ENCODE results near the gene TEX12. TPM values are rescaled to one million over a fixed set of nuclear protein-coding genes. Genes with fewer than 3 reads are reported as not detected.
A peak's percentile ranks its signal among the peaks of the same experiment; 100 is the strongest.
"Not testable (repeated sequence)": the region's sequence is repeated elsewhere in the genome, so short reads cannot be mapped to it uniquely, and the experiment has no call there.

The TEX12 gene
- total RNA-seq, 2 donors from 2014 or later: 0.62 TPM; not detected in 1

- no peak for DNase-seq (ENCODE audit: low spot score)
- H3K4me3 Mint-ChIP-seq: peak overlapping the region; percentile 75
- ATAC-seq: no peak
- no peaks in the 10 kb centered on the region for H3K36me3 Mint-ChIP-seq
- H3K4me1 Mint-ChIP-seq (ENCODE audit: low read depth in 2 of 2): peaks cover 24 to 45% of the 10 kb centered on the region in 2 donors
- no peaks in the 10 kb centered on the region for H3K9me3 Mint-ChIP-seq
- H3K27ac Mint-ChIP-seq: no peak overlapping the region
- H3K27me3 Mint-ChIP-seq: peaks cover 11 to 14% of the 10 kb centered on the region in 2 donors
These were observed 8.4 kb downstream of the TEX12 start for GRCh38 chr11:112175599-112175952.

DNA sequence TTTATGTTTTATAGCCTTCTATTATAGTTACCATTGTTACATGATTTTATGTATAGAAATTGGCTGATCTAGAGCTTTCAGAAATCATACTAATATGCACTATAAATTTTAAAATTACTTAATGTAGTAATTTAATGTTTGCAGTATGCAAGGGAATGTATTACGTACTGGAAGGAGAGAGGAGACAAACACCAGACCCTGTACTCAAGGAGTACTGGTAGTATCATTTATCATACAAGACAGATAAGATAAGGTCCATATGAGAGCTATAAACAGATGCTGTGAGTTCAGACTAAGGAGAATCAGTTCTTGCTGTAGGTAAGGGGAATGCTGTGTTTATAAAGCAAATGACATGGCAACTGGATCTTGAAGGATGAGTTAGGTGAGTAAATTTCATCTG lies 8.9 kb downstream of the TEX12 start:
- Mint-ChIP-seq H3K27me3 (peaks cover 11 to 17% of the 10 kb centered on the region in 2 donors), H3K9me3 (no peaks in the 10 kb centered on the region), H3K4me3 (no peak overlapping the region)

DNA sequence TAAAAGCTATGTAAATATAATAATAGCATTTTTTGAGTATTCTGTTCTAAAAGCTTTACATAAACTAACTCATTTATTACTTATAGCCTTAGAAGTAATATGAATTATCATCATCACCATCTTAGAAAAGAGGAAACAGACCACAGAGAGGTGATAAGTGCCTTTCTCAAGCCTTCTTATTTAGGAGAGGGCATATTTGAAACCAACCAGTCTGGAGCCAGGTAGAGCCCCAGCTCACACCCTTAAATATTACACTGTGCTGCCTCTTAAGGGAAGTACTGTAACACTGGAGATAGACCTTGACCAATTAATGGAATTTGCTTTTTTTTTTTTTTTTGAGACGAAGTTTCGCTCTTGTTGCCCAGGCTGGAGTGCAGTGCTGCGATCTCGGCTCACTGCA lies 10.4 kb downstream of the TEX12 start:
- Mint-ChIP-seq H3K36me3 (no peaks in the 10 kb centered on the region), H3K27ac (no peak overlapping the region), H3K9me3 (no peaks in the 10 kb centered on the region), H3K4me1 (ENCODE audit: low read depth in 2 of 2) (peaks cover 27 to 45% of the 10 kb centered on the region in 2 donors), H3K4me3 (no peak overlapping the region), H3K27me3 (peaks cover 11 to 17% of the 10 kb centered on the region in 2 donors)
- DNase-seq (ENCODE audit: low spot score): no peak
- ATAC-seq: no peak

More for the DNA sequence above, 8.9 kb downstream of the TEX12 start:
- ATAC-seq (no peak), DNase-seq (ENCODE audit: low spot score) (no peak)
- H3K4me1 Mint-ChIP-seq (ENCODE audit: low read depth in 2 of 2): peaks cover 27 to 45% of the 10 kb centered on the region in 2 donors
- H3K27ac Mint-ChIP-seq: no peak overlapping the region
- no peaks in the 10 kb centered on the region for H3K36me3 Mint-ChIP-seq

DNA sequence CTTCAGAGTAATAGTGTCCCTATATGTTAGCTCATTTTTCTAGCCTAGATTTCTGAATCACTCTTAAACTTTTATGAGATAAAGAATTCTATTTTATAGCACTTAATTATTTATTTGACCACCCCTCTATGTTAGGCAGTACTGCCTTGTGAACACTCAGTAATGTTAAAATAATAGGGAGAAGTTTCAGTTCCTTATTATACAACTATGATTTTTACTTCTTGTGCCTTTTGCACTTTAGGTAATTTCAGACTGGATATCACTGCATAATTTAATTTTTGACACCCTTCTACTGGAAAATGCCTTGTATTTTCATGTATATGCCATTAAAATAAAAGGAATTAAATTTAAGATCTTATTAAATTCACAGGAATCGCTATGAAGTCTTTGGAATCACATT lies 11.3 kb downstream of the TEX12 start:
- H3K9me3 Mint-ChIP-seq: no peaks in the 10 kb centered on the region
- peaks cover 31 to 45% of the 10 kb centered on the region in 2 donors for H3K4me1 Mint-ChIP-seq (ENCODE audit: low read depth in 2 of 2)

GRCh38 chr11:112178936-112179335 lies 11.8 kb downstream of the TEX12 start:
- H3K36me3 Mint-ChIP-seq: no peaks in the 10 kb centered on the region
- DNase-seq (ENCODE audit: low spot score): no peak
- peaks cover 11 to 17% of the 10 kb centered on the region in 2 donors for H3K27me3 Mint-ChIP-seq
- H3K27ac Mint-ChIP-seq: no peak overlapping the region
- H3K9me3 Mint-ChIP-seq: no peaks in the 10 kb centered on the region
- peaks cover 31 to 45% of the 10 kb centered on the region in 2 donors for H3K4me1 Mint-ChIP-seq (ENCODE audit: low read depth in 2 of 2)
- H3K4me3 Mint-ChIP-seq: peak overlapping the region; percentile 49
- ATAC-seq: no peak

More for the DNA sequence above, 11.3 kb downstream of the TEX12 start:
- no peak for DNase-seq (ENCODE audit: low spot score)
- Mint-ChIP-seq H3K27me3 (peaks cover 11 to 17% of the 10 kb centered on the region in 2 donors), H3K27ac (no peak overlapping the region), H3K36me3 (no peaks in the 10 kb centered on the region), H3K4me3 (no peak overlapping the region)
- no peak for ATAC-seq

DNA sequence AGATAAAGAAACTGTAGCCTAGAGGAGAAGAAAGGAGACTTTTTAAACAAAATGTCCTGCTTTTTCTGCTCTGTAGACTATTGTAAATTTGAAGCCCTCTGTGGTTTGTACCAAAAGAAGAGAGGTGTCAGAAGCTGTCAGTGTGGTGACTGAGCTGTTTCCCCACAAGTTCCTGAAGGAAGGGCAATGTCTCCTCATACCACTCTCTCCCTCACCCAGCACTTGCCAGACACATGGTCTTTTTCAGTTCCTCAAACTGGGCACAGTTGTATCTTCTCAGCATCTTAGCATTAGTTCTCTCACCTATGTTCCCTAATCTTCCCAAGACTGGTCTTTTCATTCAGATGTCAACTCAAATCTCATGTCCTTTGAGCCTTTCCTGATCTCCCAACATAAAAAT lies 12.4 kb downstream of the TEX12 start:
- Mint-ChIP-seq H3K36me3 (no peaks in the 10 kb centered on the region), H3K4me1 (ENCODE audit: low read depth in 2 of 2) (peaks cover 30 to 44% of the 10 kb centered on the region in 2 donors), H3K9me3 (no peaks in the 10 kb centered on the region), H3K27me3 (peaks cover 7 to 16% of the 10 kb centered on the region in 2 donors), H3K27ac (no peak overlapping the region), H3K4me3 (peak overlapping the region; percentile 49)
- ATAC-seq (peak in 1 of 2 donors; percentile 73), DNase-seq (ENCODE audit: low spot score) (no peak)

GRCh38 chr11:112182867-112183266 lies 15.7 kb downstream of the TEX12 start:
- Mint-ChIP-seq H3K9me3 (no peaks in the 10 kb centered on the region), H3K27ac (no peak overlapping the region), H3K4me1 (ENCODE audit: low read depth in 2 of 2) (peaks cover 19 to 21% of the 10 kb centered on the region in 2 donors), H3K36me3 (no peaks in the 10 kb centered on the region), H3K27me3 (peaks cover 0 to 7% of the 10 kb centered on the region in 2 donors), H3K4me3 (no peak overlapping the region)
- ATAC-seq (no peak), DNase-seq (ENCODE audit: low spot score) (no peak)

GRCh38 chr11:112185883-112186282 lies 18.7 kb downstream of the TEX12 start:
- DNase-seq (ENCODE audit: low spot score): no peak
- H3K27ac Mint-ChIP-seq: no peak overlapping the region
- H3K9me3 Mint-ChIP-seq: no peaks in the 10 kb centered on the region
- no peak overlapping the region for H3K4me3 Mint-ChIP-seq
- H3K27me3 Mint-ChIP-seq: peaks cover 0 to 3% of the 10 kb centered on the region in 2 donors
- ATAC-seq: no peak
- H3K4me1 Mint-ChIP-seq (ENCODE audit: low read depth in 2 of 2): peaks cover 5 to 9% of the 10 kb centered on the region in 2 donors
- H3K36me3 Mint-ChIP-seq: no peaks in the 10 kb centered on the region

- Mint-ChIP-seq H3K36me3 (no peaks in the 10 kb centered on the region), H3K4me3 (no peak overlapping the region), H3K9me3 (no peaks in the 10 kb centered on the region), H3K4me1 (ENCODE audit: low read depth in 2 of 2) (peaks cover 4 to 9% of the 10 kb centered on the region in 2 donors), H3K27ac (no peak overlapping the region), H3K27me3 (peaks cover 0 to 2% of the 10 kb centered on the region in 2 donors)
- DNase-seq (ENCODE audit: low spot score): no peak
- ATAC-seq: no peak
These were observed 19.1 kb downstream of the TEX12 start for GRCh38 chr11:112186304-112186703.

GRCh38 chr11:112195113-112195512 lies 27.9 kb downstream of the TEX12 start:
- not testable (repeated sequence) for H3K9me3 Mint-ChIP-seq; ATAC-seq; H3K27me3 Mint-ChIP-seq; H3K36me3 Mint-ChIP-seq; H3K4me1 Mint-ChIP-seq (ENCODE audit: low read depth in 2 of 2); DNase-seq (ENCODE audit: low spot score); H3K4me3 Mint-ChIP-seq; H3K27ac Mint-ChIP-seq

DNA sequence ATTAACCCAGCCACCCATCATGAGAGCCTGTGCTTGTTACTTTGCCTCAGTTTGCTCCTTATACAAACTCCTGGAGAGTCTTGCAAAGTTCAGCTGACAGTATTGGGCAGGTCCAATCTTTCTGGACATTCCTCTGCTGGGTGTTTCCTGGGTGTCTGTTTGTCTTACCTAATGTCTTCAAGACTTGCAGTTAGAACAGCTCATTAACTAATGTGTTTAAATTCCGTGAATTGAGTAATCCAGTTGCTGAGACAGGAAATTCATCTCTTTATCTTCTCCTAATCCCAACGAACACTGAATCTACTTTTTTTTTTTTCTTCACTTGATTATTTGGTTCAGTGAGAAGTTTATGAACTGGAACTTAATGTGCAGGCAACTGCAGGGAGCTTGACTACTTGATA lies 28.8 kb downstream of the TEX12 start:
- no peak for ATAC-seq
- no peak for DNase-seq (ENCODE audit: low spot score)
- peaks cover 0 to 9% of the 10 kb centered on the region in 2 donors for H3K27me3 Mint-ChIP-seq
- H3K27ac Mint-ChIP-seq: no peak overlapping the region
- no peaks in the 10 kb centered on the region for H3K9me3 Mint-ChIP-seq
- no peaks in the 10 kb centered on the region for H3K36me3 Mint-ChIP-seq
- H3K4me3 Mint-ChIP-seq: no peak overlapping the region
- H3K4me1 Mint-ChIP-seq (ENCODE audit: low read depth in 2 of 2): peaks cover 2 to 5% of the 10 kb centered on the region in 2 donors

DNA sequence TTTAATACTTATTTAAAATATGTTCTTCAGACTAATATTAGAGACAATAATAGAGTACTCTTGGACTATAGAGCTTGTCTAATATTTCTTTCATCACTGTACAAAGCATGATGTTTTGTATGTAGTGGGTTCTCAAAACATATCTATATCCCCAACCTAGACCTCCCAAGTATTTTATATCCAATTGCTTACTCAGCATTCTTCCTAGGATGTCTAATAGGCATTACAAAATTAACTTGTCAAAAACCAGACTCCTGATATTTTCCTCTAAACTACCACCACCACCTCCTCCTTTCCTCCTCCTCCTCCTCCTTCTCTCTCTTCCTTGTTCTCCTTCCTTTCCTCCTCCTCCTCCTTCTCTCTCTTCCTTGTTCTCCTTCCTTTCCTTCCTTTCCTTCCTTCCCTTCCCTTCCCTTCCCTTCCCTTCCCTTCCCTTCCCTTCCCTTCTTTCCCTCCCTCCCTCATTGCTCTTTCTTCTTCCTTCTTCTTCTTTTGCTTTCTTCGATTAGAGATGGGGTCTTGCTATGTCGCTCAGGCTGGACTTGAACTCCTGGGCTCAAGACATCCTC lies 29.4 kb downstream of the TEX12 start:
- DNase-seq (ENCODE audit: low spot score) (no peak), ATAC-seq (no peak)
- peaks cover 0 to 9% of the 10 kb centered on the region in 2 donors for H3K27me3 Mint-ChIP-seq
- H3K36me3 Mint-ChIP-seq: no peaks in the 10 kb centered on the region
- H3K4me1 Mint-ChIP-seq (ENCODE audit: low read depth in 2 of 2): peaks cover 2 to 5% of the 10 kb centered on the region in 2 donors
- no peaks in the 10 kb centered on the region for H3K9me3 Mint-ChIP-seq
- no peak overlapping the region for H3K4me3 Mint-ChIP-seq
- H3K27ac Mint-ChIP-seq: no peak overlapping the region

DNA sequence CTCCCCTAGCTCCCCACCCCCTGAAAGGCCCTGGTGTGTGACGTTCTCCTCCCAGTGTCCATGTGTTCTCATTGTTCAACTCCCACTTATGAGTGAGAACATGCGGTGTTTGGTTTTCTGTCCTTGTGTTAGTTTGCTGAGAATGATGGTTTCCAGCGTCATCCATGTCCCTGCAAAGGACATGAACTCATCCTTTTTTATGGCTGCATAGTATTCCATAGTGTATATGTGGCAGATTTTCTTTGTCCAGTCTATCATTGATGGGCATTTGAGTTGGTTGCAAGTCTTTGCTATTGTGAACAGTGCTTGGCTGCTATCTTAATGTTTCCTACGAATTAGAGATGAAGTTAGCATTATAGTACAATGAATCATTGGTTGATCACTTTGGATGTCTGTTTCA lies 31.9 kb downstream of the TEX12 start:
- not testable (repeated sequence) for H3K27me3 Mint-ChIP-seq; DNase-seq (ENCODE audit: low spot score); H3K36me3 Mint-ChIP-seq; H3K9me3 Mint-ChIP-seq; H3K27ac Mint-ChIP-seq; ATAC-seq; H3K4me1 Mint-ChIP-seq (ENCODE audit: low read depth in 2 of 2); H3K4me3 Mint-ChIP-seq

GRCh38 chr11:112200252-112200651 lies 33.1 kb downstream of the TEX12 start:
- DNase-seq (ENCODE audit: low spot score) (no peak), ATAC-seq (no peak)
- Mint-ChIP-seq H3K4me1 (ENCODE audit: low read depth in 2 of 2) (no peaks in the 10 kb centered on the region), H3K27me3 (peaks cover 5 to 9% of the 10 kb centered on the region in 2 donors), H3K27ac (no peak overlapping the region), H3K4me3 (no peak overlapping the region), H3K9me3 (no peaks in the 10 kb centered on the region), H3K36me3 (no peaks in the 10 kb centered on the region)

- peaks cover 0 to 9% of the 10 kb centered on the region in 2 donors for H3K27me3 Mint-ChIP-seq
- ATAC-seq (no peak), DNase-seq (ENCODE audit: low spot score) (no peak)
- no peak overlapping the region for H3K27ac Mint-ChIP-seq
- no peaks in the 10 kb centered on the region for H3K36me3 Mint-ChIP-seq
- H3K4me1 Mint-ChIP-seq (ENCODE audit: low read depth in 2 of 2): no peaks in the 10 kb centered on the region
- no peak overlapping the region for H3K4me3 Mint-ChIP-seq
- H3K9me3 Mint-ChIP-seq: no peaks in the 10 kb centered on the region
These were observed 38.9 kb downstream of the TEX12 start for GRCh38 chr11:112206071-112206470.

Measured in natural killer cell treated with Interleukin-12 subunit alpha and Interleukin-12 subunit beta and Interleukin-15 and Interleukin-18, amount 100 ng/mL, for 72 hours (primary cell).